C4-2B (cell line): ENCODE results near the gene HMGXB3.

ENCODE experiments used
- H3K27ac ChIP-seq: fragments of 450-650 bp; 2 replicates; pipeline ENCODE4 v1.5.1; 2017
- CTCF ChIP-seq: fragments of 450-650 bp; conservative IDR thresholded peaks from 2 replicates; pipeline ENCODE4 v1.5.1; 2017; ENCODE audit warnings: mild to moderate bottlenecking
- ZFX ChIP-seq: fragments of 450-650 bp; IDR thresholded peaks from 2 replicates; pipeline ENCODE4 v1.6.1; 2017

HMGXB3 gene

DNA sequence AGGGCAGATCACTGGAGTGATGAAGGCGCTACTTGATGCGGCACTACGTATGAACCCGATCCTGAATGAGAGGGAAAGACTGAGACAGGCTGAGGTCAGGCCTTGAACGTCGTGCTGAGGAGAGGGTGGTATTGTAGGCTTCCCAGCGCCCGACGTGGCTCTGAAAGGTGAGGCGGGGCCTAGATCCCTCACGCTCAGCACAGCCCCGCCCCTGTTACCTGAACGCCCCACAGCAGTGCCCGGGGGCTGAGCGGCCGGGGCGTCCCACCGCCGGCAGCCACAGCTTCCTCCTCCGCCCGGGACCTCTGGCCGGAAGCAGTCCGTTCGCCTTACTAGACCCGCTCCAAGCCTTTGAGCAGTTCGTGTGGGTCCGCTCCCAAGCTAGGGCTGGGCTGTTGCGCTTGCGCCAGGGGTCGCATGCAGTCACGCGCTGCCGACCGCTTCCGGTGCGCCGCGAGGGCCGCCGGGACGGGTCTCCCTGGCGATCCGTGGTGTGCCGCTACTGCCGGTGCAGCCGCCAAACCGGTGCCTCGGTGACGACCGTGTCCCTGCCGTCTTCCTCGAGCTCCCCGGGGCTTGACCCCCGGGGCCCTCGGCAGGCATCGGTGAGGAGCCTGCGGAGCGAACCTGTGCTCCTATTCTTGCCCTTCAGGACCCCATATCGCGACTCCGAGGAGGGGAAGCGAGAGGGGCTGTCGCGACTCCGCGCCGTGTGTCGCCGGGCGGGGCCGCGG is at the start of gene HMGXB3, which contains the start of gene TIGD6:
Gene HMGXB3, plus strand, starts transcription at position 484 of the 734 bp plus-strand sequence. CDS start 4,114 bp downstream, outside the sequence.
Gene TIGD6, minus strand, starts transcription at position 399 of the 734 bp plus-strand sequence. CDS start 4,306 bp downstream, outside the sequence.
- TF ChIP-seq ZFX, result peak; percentile 51; the same call in 1 of the 2 replicates
- TF ChIP-seq CTCF, result no peak
- peak within 1 kb of the TSS; percentile 100 for H3K27ac ChIP-seq

- no peak overlapping the region for H3K27ac ChIP-seq
- TF ChIP-seq ZFX (no peak), CTCF (no peak)
Measured at GRCh38 chr5:149951138-149951749, 49.3 kb upstream of the HMGXB3 start.

DNA sequence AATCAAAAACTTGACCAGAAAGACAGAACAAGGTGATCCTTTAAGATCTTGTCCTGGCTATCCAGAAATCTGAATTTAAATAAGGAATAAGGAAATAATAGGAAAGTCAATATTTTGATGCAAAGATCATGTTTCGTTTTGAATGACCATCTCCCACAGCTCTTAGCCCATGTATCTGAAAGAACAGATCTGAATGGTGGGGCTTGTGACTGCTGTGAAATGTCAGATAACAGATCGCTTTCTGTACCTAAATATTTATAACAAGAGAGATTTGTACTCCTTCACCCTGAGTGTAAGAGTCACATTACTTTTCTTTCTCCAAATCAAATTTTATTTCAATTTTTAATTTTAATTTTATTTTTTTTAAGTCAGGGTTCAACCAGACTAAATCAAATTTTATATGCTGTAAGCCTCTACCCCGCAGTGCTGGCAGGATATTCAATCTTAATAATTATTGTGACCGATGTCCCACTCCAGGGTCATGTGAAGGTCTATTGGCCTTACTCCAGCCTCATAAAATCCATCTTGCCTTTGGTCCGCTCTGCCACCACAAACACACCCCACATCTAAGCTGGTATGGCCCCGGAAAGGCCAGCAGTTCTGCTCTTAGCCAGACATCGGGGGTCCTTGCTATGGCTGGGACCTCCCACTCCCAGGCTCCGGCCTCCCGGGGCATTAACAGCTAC is 47.0 kb upstream of the HMGXB3 start:
- H3K27ac ChIP-seq, result peak overlapping the region; percentile 25
- TF ChIP-seq ZFX, result no peak
- TF ChIP-seq CTCF, result no peak

DNA sequence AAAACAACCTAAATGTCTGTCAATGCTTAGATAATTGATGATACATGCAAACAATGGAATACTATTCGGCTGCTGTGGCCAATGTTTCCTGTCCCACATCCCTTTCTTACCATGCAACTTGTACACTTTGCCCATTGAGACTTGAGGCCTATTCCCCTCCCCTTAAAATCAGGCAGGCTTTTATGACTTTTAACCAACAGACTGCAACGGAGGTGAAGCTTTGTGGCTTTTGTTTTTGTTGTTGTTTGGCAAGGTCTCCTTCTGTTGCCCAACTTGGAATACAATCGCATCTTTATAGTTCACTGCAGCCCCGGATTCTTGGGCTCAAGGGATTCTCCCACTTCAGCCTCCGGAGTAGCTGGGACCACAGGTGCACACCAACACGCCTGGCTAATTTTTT is 45.7 kb upstream of the HMGXB3 start:
- peak overlapping the region; percentile 25; the same call in 1 of the 2 replicates for H3K27ac ChIP-seq
- TF ChIP-seq CTCF (no peak), ZFX (no peak)

DNA sequence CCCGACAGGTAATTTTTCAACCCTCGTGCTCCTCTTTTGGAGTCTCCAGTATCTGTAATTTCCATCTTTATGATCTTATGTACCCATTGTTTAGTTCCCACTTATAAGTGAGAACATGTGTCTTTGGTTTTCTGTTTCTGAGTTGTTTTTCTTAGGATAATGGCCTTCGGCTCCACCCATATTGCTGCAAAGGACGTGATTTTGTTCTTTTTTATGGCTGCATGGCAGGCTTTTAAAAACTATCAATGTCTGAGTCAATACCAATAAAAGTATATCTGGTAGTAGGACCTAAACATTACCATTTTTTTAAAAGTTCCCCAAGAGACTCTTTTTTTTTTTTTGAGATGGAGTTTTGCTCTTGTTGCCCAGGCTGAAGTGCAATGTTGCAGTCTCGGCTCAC is 43.9 kb upstream of the HMGXB3 start:
- TF ChIP-seq ZFX (no peak), CTCF (no peak)

DNA sequence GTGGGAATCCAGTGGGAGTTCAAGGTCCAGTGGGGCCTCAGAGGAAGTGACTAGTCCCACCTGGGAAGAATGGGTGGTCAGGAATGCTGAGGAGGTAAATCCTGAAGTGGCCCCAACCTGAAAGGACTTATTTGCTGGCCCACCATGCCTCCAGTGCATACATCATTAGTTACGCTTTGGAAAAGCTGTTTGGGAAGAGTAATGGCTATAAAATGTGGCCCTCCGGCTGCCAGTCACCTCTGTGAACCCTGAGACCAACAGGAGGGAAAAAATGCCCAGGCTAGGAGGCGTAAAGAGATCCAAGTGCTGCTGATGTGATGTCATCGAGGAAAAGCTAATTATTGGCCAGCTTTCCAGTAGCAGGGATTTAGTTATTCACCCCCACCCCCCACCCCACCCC is 42.7 kb upstream of the HMGXB3 start:
- no peak overlapping the region for H3K27ac ChIP-seq
- no peak for TF ChIP-seq CTCF
- no peak for TF ChIP-seq ZFX

More for the DNA sequence above, 43.9 kb upstream of the HMGXB3 start:
- H3K27ac ChIP-seq, result no peak overlapping the region
